ENCODE measurements around the gene CDC40. TPM values are rescaled to one million over a fixed set of nuclear protein-coding genes. Genes with fewer than 3 reads are reported as not detected.

The CDC40 gene
- total and polyA plus RNA-seq, 10 of the 15 experiments (the other 5 are each of a cell fraction or from before 2014, with no cell fraction given) = 20.1 to 35.5 (median 26.1) TPM

GRCh38 chr6:110139052-110139451, 41.2 kb upstream of the CDC40 start:
- no peaks in the 10 kb centered on the region for H3K4me1 ChIP-seq (ENCODE audit: control insufficient read depth, insufficient read depth, low read length)
- H3K9me3 ChIP-seq (replicated peaks; ENCODE audit: control insufficient read depth, insufficient read depth, low read length) = no peaks in the 10 kb centered on the region; the same call in 2 of the 3 replicates
- H3K36me3 ChIP-seq (ENCODE audit: control insufficient read depth in 2 of 2, insufficient read depth in 2 of 2, low read length in 1 of 2) = no peaks in the 10 kb centered on the region
- ChIA-PET POLR2A (no interaction called here), CTCF (no interaction called here), RAD21 (ENCODE audit: unreplicated experiment) (no interaction called here), SMC1A (ENCODE audit: uncharacterized antibody, unreplicated experiment) (no interaction called here)
- no peaks in the 10 kb centered on the region for H3K79me2 ChIP-seq (ENCODE audit: control insufficient read depth, insufficient read depth, low read length)
- no peak for FAIRE-seq
- ATAC-seq = no peak
- H3K27me3 ChIP-seq (replicated peaks in 1 of 2; ENCODE audit: control insufficient read depth in 2 of 2, insufficient read depth in 2 of 2, low read length in 1 of 2) = no peaks in the 10 kb centered on the region
- H2AFZ ChIP-seq (ENCODE audit: control insufficient read depth, low read depth, low read length) = no peak overlapping the region
- in situ Hi-C loops (cut with MboI) (no loop called here), intact Hi-C loops (cut with micrococcal nuclease; ENCODE audit: unreplicated experiment) (no loop called here)
- no peaks in the 10 kb centered on the region for H4K20me1 ChIP-seq (ENCODE audit: control insufficient read depth, insufficient read depth)
- TF ChIP-seq, protein P1, sequence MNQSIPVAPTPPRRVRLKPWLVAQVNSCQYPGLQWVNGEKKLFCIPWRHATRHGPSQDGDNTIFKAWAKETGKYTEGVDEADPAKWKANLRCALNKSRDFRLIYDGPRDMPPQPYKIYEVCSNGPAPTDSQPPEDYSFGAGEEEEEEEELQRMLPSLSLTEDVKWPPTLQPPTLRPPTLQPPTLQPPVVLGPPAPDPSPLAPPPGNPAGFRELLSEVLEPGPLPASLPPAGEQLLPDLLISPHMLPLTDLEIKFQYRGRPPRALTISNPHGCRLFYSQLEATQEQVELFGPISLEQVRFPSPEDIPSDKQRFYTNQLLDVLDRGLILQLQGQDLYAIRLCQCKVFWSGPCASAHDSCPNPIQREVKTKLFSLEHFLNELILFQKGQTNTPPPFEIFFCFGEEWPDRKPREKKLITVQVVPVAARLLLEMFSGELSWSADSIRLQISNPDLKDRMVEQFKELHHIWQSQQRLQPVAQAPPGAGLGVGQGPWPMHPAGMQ (IDR thresholded peaks at IDR 0.05; ENCODE audit: borderline replicate concordance) = no peak
- no peak for TF ChIP-seq MYC (IDR thresholded peaks at IDR 0.05; ENCODE audit: insufficient read depth, insufficient read length, insufficient replicate concordance, low read length, severe bottlenecking)
- TF ChIP-seq MTA2 (IDR thresholded peaks at IDR 0.05; ENCODE audit: low read depth) = no peak
- TF ChIP-seq SMAD5 (IDR thresholded peaks at IDR 0.05; ENCODE audit: low read depth) = no peak
- TF ChIP-seq MYB (IDR thresholded peaks at IDR 0.05; ENCODE audit: borderline replicate concordance, low read depth, low read length) = no peak
- no peak for TF ChIP-seq RELB (IDR thresholded peaks at IDR 0.05; ENCODE audit: low read depth)
- no peak for TF ChIP-seq GATAD2B (conservative IDR thresholded peaks at IDR 0.05; ENCODE audit: low read depth)
- no peak for TF ChIP-seq PAX5 (IDR thresholded peaks at IDR 0.05; ENCODE audit: borderline replicate concordance, low read depth, low read length)
- no peak for TF ChIP-seq BACH1 (IDR thresholded peaks at IDR 0.05; ENCODE audit: borderline replicate concordance)
- TF ChIP-seq, protein P2, sequence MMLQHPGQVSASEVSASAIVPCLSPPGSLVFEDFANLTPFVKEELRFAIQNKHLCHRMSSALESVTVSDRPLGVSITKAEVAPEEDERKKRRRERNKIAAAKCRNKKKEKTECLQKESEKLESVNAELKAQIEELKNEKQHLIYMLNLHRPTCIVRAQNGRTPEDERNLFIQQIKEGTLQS (IDR thresholded peaks at IDR 0.05; ENCODE audit: borderline replicate concordance, extremely low read depth, low read depth, low read length) = no peak
- TF ChIP-seq, protein P3, sequence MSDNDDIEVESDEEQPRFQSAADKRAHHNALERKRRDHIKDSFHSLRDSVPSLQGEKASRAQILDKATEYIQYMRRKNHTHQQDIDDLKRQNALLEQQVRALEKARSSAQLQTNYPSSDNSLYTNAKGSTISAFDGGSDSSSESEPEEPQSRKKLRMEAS (IDR thresholded peaks at IDR 0.05; ENCODE audit: low read depth, low read length) = no peak
- no peak for TF ChIP-seq ZNF384 (IDR thresholded peaks at IDR 0.05; ENCODE audit: borderline replicate concordance, low read depth, low read length)
- TF ChIP-seq NRF1 (conservative IDR thresholded peaks at IDR 0.05; ENCODE audit: low read depth, low read length) = no peak
- H3K27ac ChIP-seq (ENCODE audit: control insufficient read depth, insufficient read depth) = no peak overlapping the region
- no TSS peak for BruUV-seq (replicated peaks)
- DNase-seq (ENCODE audit: low read depth, low spot score) = no peak
- H3K9ac ChIP-seq (ENCODE audit: control insufficient read depth, insufficient read depth, low read length) = no peak overlapping the region
- no peak overlapping the region for H3K4me3 ChIP-seq
- 88% methylated on average over 7 of the region's 9 CpGs for WGBS (ENCODE audit: insufficient coverage, insufficient replicate concordance, low lambda C conversion rate, missing lambda C conversion rate)
- H3K4me2 ChIP-seq (ENCODE audit: control insufficient read depth, insufficient read depth) = no peak overlapping the region
